NCI-H2107 treated with DMSO at 0.1 percent for 48 hours (cell line): ENCODE data around the gene PCYT2.

Source experiments
- DNase-seq: peaks from one replicate; lab custom pipeline; 2025; ENCODE audit not compliant: unreplicated experiment; lab: John Stamatoyannopoulos, UW

The PCYT2 gene

GRCh38 chr17:81858967-81859905 lies 52.0 kb downstream of the PCYT2 start:
- no peak for DNase-seq

- no peak for DNase-seq
Measured at GRCh38 chr17:81858170-81858966, 52.8 kb downstream of the PCYT2 start.

- no peak for DNase-seq
Measured at GRCh38 chr17:81854974-81855774, 56.0 kb downstream of the PCYT2 start.

- DNase-seq: no peak
Measured at GRCh38 chr17:81852237-81852636, 59.0 kb downstream of the PCYT2 start.

DNA sequence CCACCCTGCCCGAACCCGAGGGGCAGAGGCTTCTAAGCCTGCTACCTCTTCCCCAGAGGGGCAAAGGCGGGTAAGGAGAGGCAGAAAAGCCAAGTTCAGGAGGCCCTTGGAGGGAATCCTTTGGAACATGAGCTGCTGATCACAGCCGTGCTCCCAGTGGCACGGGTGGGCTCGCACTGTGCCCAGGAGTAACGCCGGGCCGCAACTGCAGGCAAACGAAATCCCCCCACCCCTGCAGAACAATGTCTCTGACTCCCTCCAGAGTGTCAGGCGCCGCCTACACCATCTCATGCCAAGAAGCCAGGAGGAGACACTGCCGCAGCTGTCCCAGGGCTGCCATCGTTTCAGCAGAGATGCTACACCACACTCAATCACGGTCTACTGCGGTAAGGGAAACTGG lies 59.8 kb downstream of the PCYT2 start:
- no peak for DNase-seq
